Stimulated activated memory B cell treated with anti-CD40 and anti-IgM and Interleukin-4, amounts not matched to agents 10 μg/mL and 1 μg/mL and 100 μg/mL, for 72 hours (primary cell): ENCODE measurements around the gene METTL27.
"Not testable (repeated sequence)": the region's sequence is repeated elsewhere in the genome, so short reads cannot be mapped to it uniquely, and the experiment has no call there.

Experiments used
- ATAC-seq: fragments of 150-1000 bp; cut with Tn5 transposase; 2 replicates; pipeline ENCODE4 v1.10.0; 2021
- H3K27ac Mint-ChIP-seq: one replicate; pipeline ENCODE4 v1.8.0; 2022; ENCODE audit warnings: mild to moderate bottlenecking, mixed read lengths
- H3K27me3 Mint-ChIP-seq: one replicate; pipeline ENCODE4 v1.8.0; 2022; ENCODE audit warnings: mixed read lengths
- H3K36me3 Mint-ChIP-seq: one replicate; pipeline ENCODE4 v1.8.0; 2022; ENCODE audit warnings: mixed read lengths
- H3K4me1 Mint-ChIP-seq: one replicate; pipeline ENCODE4 v1.8.0; 2022; ENCODE audit warnings: mixed read lengths
- H3K4me3 Mint-ChIP-seq: one replicate; pipeline ENCODE4 v1.8.0; 2022; ENCODE audit warnings: mild to moderate bottlenecking, moderate library complexity, mixed read lengths
- H3K9me3 Mint-ChIP-seq: one replicate; pipeline ENCODE4 v1.8.0; 2022; ENCODE audit warnings: mixed read lengths

The METTL27 gene

GRCh38 chr7:73791170-73791690, 51.1 kb downstream of the METTL27 start:
- not testable (repeated sequence) for H3K9me3 Mint-ChIP-seq, H3K27ac Mint-ChIP-seq, H3K4me1 Mint-ChIP-seq, H3K36me3 Mint-ChIP-seq, ATAC-seq, H3K4me3 Mint-ChIP-seq
- H3K27me3 Mint-ChIP-seq, result peaks cover 17% of the 10 kb centered on the region

DNA sequence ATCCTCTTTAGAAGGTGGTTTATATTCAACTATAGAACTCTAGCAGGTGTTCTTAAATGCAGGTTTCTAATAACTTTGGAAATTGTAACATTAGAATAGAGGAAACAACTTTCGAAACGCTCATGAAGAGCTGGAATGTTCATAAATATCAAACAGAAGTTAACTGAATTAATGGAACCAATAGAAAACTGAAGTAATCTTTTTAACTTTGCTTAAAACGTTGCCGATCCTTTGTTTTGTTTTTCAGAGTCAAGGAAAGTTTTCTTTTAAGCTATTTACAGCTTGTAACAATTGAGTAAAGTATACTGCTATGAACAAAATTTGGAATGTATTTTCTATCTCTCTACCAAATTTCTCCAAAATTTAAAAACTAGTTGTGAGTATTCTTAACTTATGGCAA, 53.3 kb downstream of the METTL27 start:
- H3K27me3 Mint-ChIP-seq, result peaks cover 9% of the 10 kb centered on the region
- no peak overlapping the region for H3K4me3 Mint-ChIP-seq
- no peak for ATAC-seq
- H3K9me3 Mint-ChIP-seq, result no peaks in the 10 kb centered on the region
- H3K36me3 Mint-ChIP-seq, result no peaks in the 10 kb centered on the region
- H3K27ac Mint-ChIP-seq, result no peak overlapping the region
- no peaks in the 10 kb centered on the region for H3K4me1 Mint-ChIP-seq

DNA sequence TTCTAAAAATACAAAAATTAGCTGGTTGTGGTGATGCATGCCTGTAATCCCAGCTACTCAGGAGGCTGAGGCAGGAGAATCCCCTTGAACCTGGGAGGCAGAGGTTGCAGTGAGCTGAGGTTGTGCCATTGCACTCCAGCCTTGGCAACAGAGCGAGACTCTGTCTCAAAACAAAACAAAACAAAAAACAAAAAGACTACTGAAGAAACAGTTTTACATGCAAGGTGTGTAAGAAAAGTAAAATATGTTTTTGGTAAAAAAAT, 54.6 kb downstream of the METTL27 start:
- H3K9me3 Mint-ChIP-seq, ATAC-seq, H3K4me1 Mint-ChIP-seq, H3K4me3 Mint-ChIP-seq, H3K36me3 Mint-ChIP-seq, H3K27ac Mint-ChIP-seq, H3K27me3 Mint-ChIP-seq: not testable (repeated sequence)

- no peak for ATAC-seq
- Mint-ChIP-seq H3K27ac (no peak overlapping the region), H3K4me3 (no peak overlapping the region), H3K9me3 (peaks cover 3% of the 10 kb centered on the region), H3K4me1 (no peaks in the 10 kb centered on the region), H3K36me3 (no peaks in the 10 kb centered on the region), H3K27me3 (peaks cover under 1% of the 10 kb centered on the region)
Measured at GRCh38 chr7:73786588-73786987, 55.7 kb downstream of the METTL27 start.
